CD4-positive, alpha-beta memory T cell (primary cell): Measurements from ENCODE around the gene DLGAP4. TPM values are rescaled to one million over a fixed set of nuclear protein-coding genes. Genes with fewer than 3 reads are reported as not detected.

Experiments
- CTCF ChIA-PET: fragments of 350-600 bp; sonication (Branson Sonifier 250); formaldehyde crosslinking; loops from one replicate; lab custom pipeline; 2021; ENCODE audit warnings: inconsistent platforms; ENCODE audit not compliant: partially characterized antibody; lab: Charles Lee
- POLR2A ChIA-PET: fragments of 350-600 bp; sonication (Branson Sonifier 250); formaldehyde crosslinking; loops from one replicate; lab custom pipeline; 2021; ENCODE audit not compliant: partially characterized antibody; lab: Charles Lee
- DNase-seq, 5 donors: peaks; one replicate each; pipeline versions ENCODE4 v3.0.0 to v3.0.0-alpha.2; 2020 to 2022; ENCODE audit warnings: mixed read lengths in 1 of 5
- H3K27ac ChIP-seq: one replicate; pipeline ENCODE4 v1.7.0; 2013; ENCODE audit warnings: low read depth, low read length
- H3K27me3 ChIP-seq: 2 replicates; pipeline ENCODE4 v1.7.0; 2013; ENCODE audit warnings: mild to moderate bottlenecking, low read length, moderate library complexity; ENCODE audit not compliant: insufficient read depth
- H3K36me3 ChIP-seq: 2 replicates; pipeline ENCODE4 v1.7.0; 2013; ENCODE audit warnings: mild to moderate bottlenecking, low read length, moderate library complexity; ENCODE audit not compliant: insufficient read depth
- H3K4me1 ChIP-seq: 2 replicates; pipeline ENCODE4 v1.7.0; 2013; ENCODE audit warnings: mild to moderate bottlenecking, low read length, moderate library complexity; ENCODE audit not compliant: insufficient read depth
- H3K4me3 ChIP-seq, 2 donors: one replicate each; pipeline ENCODE4 v1.7.0; 2013; ENCODE audit warnings: low read length in 2 of 2, mild to moderate bottlenecking in 1 of 2
- H3K9me3 ChIP-seq, 2 donors: one replicate each; pipeline ENCODE4 v1.7.0; 2013; ENCODE audit warnings: low read length in 2 of 2, control low read depth in 1 of 2; ENCODE audit not compliant: control insufficient read depth in 1 of 2
- H3K27ac Mint-ChIP-seq, 7 donors: one replicate each; pipeline ENCODE4 v1.8.0; 2020 to 2021; ENCODE audit warnings: mixed read lengths in 7 of 7, mild to moderate bottlenecking in 6 of 7, inconsistent platforms in 3 of 7, moderate library complexity in 3 of 7
- H3K27me3 Mint-ChIP-seq, 2 donors: one replicate each; pipeline ENCODE4 v1.8.0; 2020 to 2021; ENCODE audit warnings: mixed read lengths in 2 of 2
- H3K36me3 Mint-ChIP-seq, 2 donors: one replicate each; pipeline ENCODE4 v1.8.0; 2020 to 2021; ENCODE audit warnings: mixed read lengths in 2 of 2, inconsistent platforms in 1 of 2, mild to moderate bottlenecking in 1 of 2
- H3K4me1 Mint-ChIP-seq, 4 donors: one replicate each; pipeline ENCODE4 v1.8.0; 2020 to 2021; ENCODE audit warnings: mixed read lengths in 4 of 4, mild to moderate bottlenecking in 1 of 4
- H3K4me3 Mint-ChIP-seq, 8 donors: one replicate each; pipeline ENCODE4 v1.8.0; 2020 to 2021; ENCODE audit warnings: mixed read lengths in 8 of 8, mild to moderate bottlenecking in 7 of 8, moderate library complexity in 6 of 8, inconsistent platforms in 3 of 8
- H3K9me3 Mint-ChIP-seq, 8 donors: one replicate each; pipeline ENCODE4 v1.8.0; 2020 to 2021; ENCODE audit warnings: mixed read lengths in 8 of 8, mild to moderate bottlenecking in 5 of 8, inconsistent platforms in 3 of 8, moderate library complexity in 1 of 8
- intact Hi-C: fragments of 100-400 bp; cut with micrococcal nuclease; formaldehyde crosslinking; loops from one replicate; pipeline ENCODE4 v1.15.1; 2023
- polyA plus RNA-seq, 2 donors: library from polyadenylated mRNA; unstranded; fragments of 300-500 nt; fragmentation: Illumina TruSeq; gene quantifications; one replicate each; pipeline ENCODE4 v1.2.3, GENCODE V29; 2021
- total RNA-seq, 2 experiments: library from RNA; stranded (reverse); gene quantifications; one replicate each; pipeline ENCODE4 v1.2.3, GENCODE V29; 2021

DLGAP4 gene
- total and polyA plus RNA-seq, 4 experiments from 2014 or later = 13.3 to 50.2 (median 31.0) TPM

DNA sequence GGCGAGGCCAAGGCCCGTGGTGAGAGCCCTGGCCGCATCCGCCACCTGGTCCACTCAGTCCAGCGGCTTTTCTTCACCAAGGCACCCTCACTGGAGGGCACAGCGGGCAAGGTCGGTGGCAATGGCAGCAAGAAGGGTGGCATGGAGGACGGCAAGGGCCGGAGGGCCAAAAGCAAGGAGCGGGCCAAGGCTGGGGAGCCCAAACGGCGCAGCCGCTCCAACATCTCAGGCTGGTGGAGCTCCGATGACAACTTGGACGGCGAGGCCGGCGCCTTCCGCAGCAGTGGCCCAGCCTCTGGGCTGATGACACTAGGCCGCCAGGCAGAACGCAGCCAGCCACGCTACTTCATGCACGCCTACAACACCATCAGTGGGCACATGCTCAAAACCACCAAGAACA lies 126.0 kb downstream of the DLGAP4 start:
- no peaks in the 10 kb centered on the region for H3K36me3 ChIP-seq
- H3K4me1 ChIP-seq = no peaks in the 10 kb centered on the region
- H3K27me3 ChIP-seq = no peaks in the 10 kb centered on the region
- no peak for DNase-seq
- ChIA-PET CTCF (no interaction called here), POLR2A (no interaction called here)
- H3K9me3 Mint-ChIP-seq = no peaks in the 10 kb centered on the region
- H3K27me3 Mint-ChIP-seq = no peaks in the 10 kb centered on the region
- H3K36me3 Mint-ChIP-seq = no peaks in the 10 kb centered on the region
- H3K27ac Mint-ChIP-seq = no peak overlapping the region
- peaks cover 3 to 11% (median 7%) of the 10 kb centered on the region in 4 donors for H3K4me1 Mint-ChIP-seq
- no peak overlapping the region for H3K27ac ChIP-seq
- H3K4me3 ChIP-seq = no peak overlapping the region
- intact Hi-C loops = no loop called here
- H3K9me3 ChIP-seq = no peaks in the 10 kb centered on the region
- H3K4me3 Mint-ChIP-seq = no peak overlapping the region

DNA sequence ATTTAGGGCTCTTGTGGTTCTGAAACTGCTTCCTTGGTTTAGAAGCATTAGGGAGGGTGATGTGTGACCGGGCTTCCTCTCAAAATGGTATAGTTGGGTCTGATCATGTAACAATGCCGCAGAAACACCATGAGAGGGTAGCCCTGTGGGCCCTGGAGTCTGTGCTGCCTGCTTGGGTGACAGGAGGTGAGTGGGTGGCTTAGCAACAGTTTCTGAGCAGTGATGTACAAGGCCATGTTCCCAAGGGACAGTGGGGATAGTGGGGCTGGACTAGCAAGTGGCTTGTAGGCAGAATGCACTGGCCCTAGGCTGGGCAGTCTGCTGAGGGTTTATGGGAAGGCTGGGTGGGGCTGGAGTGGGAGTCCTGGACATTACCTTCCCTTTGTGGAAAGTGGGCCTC lies 128.2 kb downstream of the DLGAP4 start:
- no peak for DNase-seq
- Histone ChIP-seq H3K9me3 (no peaks in the 10 kb centered on the region), H3K36me3 (no peaks in the 10 kb centered on the region), H3K27ac (no peak overlapping the region), H3K4me1 (no peaks in the 10 kb centered on the region), H3K4me3 (no peak overlapping the region), H3K27me3 (no peaks in the 10 kb centered on the region)
- peak overlapping the region in 1 of 8 donors; percentile 65 for H3K4me3 Mint-ChIP-seq
- intact Hi-C loops = no loop called here
- no peaks in the 10 kb centered on the region for H3K36me3 Mint-ChIP-seq
- no peaks in the 10 kb centered on the region for H3K27me3 Mint-ChIP-seq
- no peaks in the 10 kb centered on the region for H3K9me3 Mint-ChIP-seq
- CTCF ChIA-PET = no interaction called here
- POLR2A ChIA-PET = no interaction called here
- H3K27ac Mint-ChIP-seq = no peak overlapping the region
- H3K4me1 Mint-ChIP-seq = peaks cover 3 to 17% (median 8%) of the 10 kb centered on the region in 4 donors

DNA sequence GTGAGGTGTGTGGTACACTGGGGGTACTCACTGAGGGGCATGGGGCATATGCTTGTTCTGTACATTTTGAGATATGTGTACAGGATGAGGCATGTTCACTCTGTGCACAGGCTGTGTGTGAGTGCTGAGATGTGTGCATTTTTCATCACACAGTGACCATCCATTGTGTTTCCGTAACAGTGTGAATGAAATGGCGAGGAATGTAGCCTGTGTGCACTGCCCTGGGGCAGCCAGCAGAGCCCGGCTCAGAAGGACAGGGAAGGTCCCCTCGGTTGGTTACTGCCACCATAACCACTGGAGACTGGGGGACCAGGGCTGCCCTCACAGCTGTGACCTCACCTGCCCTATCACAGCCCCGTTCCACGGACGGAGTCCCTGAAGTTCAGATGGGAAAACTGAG lies 129.0 kb downstream of the DLGAP4 start:
- H3K4me1 Mint-ChIP-seq = peaks cover 3 to 18% (median 8%) of the 10 kb centered on the region in 4 donors
- intact Hi-C loops = no loop called here
- H3K4me3 Mint-ChIP-seq = peak overlapping the region in 1 of 8 donors; percentile 30
- no peak overlapping the region for H3K27ac ChIP-seq
- ChIA-PET CTCF (no interaction called here), POLR2A (no interaction called here)
- no peak overlapping the region for H3K4me3 ChIP-seq
- no peak overlapping the region for H3K27ac Mint-ChIP-seq
- no peaks in the 10 kb centered on the region for H3K9me3 ChIP-seq
- DNase-seq = no peak
- H3K9me3 Mint-ChIP-seq = no peaks in the 10 kb centered on the region
- no peaks in the 10 kb centered on the region for H3K36me3 Mint-ChIP-seq
- H3K27me3 ChIP-seq = no peaks in the 10 kb centered on the region
- H3K27me3 Mint-ChIP-seq = no peaks in the 10 kb centered on the region
- no peaks in the 10 kb centered on the region for H3K4me1 ChIP-seq
- H3K36me3 ChIP-seq = no peaks in the 10 kb centered on the region

DNA sequence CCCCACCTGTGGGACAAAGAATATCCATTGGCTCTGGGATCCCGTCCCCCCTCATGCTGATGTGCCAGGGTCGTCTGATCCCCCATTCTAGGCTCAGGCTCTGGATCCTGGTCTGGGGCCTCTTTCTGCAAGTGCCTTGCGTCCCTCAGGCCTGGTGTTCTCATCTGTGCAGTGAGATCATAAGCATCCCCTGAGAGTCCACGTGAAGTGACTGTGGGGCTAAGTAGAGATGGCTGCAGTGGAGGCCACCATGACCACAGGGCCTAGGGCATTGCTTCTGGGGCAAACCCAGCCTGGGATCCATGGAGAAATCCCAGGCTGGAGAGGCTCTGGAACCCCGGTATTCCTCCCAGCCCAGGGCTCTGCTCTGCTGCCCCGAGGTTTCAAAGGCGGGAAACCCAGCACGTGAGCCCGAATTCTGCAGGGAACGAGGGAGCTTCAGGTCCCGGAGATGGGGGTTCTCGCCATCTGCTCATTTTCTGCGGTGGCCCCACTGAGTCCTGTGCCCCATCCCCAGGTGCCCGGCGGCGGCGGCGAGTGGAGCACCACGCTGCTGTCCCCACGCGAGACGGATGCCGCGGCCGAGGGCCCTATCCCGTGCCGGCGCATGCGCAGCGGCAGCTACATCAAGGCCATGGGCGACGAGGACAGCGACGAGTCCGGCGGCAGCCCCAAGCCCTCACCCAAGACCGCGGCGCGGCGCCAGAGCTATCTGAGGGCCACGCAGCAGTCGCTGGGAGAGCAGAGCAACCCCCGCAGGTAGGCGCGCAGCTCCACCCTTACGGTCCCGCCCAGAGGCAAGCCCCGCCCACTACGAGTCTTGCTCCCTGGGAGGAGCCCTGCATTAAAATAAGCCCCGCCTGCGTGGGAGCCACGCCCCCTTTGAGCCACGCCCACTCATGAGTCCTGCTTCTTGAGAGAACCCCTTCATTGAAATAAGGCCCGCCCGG lies 129.7 kb downstream of the DLGAP4 start:
- Mint-ChIP-seq H3K27ac (peak overlapping the region in 2 of 7 donors; percentile 55 to 56), H3K4me1 (peaks cover 3 to 18% (median 8%) of the 10 kb centered on the region in 4 donors), H3K36me3 (no peaks in the 10 kb centered on the region), H3K27me3 (no peaks in the 10 kb centered on the region), H3K4me3 (peak overlapping the region; percentile 21 to 81 (median 56)), H3K9me3 (no peaks in the 10 kb centered on the region)
- DNase-seq = peak; percentile 83 to 93 (median 85)
- Histone ChIP-seq H3K9me3 (no peaks in the 10 kb centered on the region), H3K27ac (no peak overlapping the region), H3K36me3 (no peaks in the 10 kb centered on the region), H3K4me1 (no peaks in the 10 kb centered on the region), H3K27me3 (no peaks in the 10 kb centered on the region), H3K4me3 (peak overlapping the region in 1 of 2 donors; percentile 54)
- intact Hi-C loops = no loop called here
- CTCF ChIA-PET = interaction anchor here (0.9 to 3.5 kb wide), 6 partner anchors 13 to 443 kb away, joined by 3 to 19 read pairs (median 4); no protein-coding TSS in a partner anchor
- POLR2A ChIA-PET = interaction anchor here (1.2 kb wide), 1 partner anchor 25 kb away, joined by 4 read pairs; no protein-coding TSS in a partner anchor

DNA sequence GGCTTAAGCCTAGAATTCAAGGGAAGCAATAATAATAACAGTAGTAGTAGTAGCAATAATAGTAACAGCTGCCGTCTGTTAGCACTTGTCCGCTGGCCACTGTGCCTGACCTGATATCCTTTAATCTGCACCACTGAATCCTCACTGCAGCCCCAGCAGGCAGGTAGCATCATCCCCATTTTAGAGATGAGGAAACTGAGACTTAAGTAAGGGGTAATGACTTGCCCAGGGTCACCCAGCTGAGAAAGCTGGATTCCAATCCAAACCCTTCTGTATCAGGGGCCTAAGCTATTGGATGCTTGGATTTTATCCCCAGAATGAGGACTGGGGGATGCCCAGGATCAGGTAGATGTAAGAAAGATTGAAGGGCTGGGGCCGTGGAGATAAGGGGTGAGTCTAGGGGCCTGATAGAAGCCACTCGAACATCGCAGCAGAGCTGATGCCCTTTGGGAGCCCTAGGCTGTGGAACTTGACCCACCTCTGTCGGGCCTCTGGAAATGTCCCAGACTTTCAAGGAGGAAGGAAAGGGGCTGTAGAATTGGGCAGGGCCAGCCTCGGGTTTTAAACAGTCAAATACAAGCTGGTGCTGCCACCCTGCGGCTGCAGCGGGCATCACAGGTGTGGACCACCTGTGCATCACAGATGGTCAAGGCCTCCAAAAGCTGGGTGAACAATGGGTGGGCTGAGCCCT lies 133.0 kb downstream of the DLGAP4 start:
- intact Hi-C loops = loop anchor here (1.0 to 2.0 kb wide), 5 partner anchors 22 to 444 kb away; no protein-coding TSS in a partner anchor
- H3K4me1 ChIP-seq = no peaks in the 10 kb centered on the region
- DNase-seq = peak in 4 of 5 donors; percentile 36 to 49 (median 38)
- no peaks in the 10 kb centered on the region for H3K36me3 Mint-ChIP-seq
- H3K27me3 Mint-ChIP-seq = no peaks in the 10 kb centered on the region
- H3K27ac Mint-ChIP-seq = peak overlapping the region in 2 of 7 donors; percentile 3 to 30
- no peaks in the 10 kb centered on the region for H3K27me3 ChIP-seq
- peaks cover 3 to 13% (median 8%) of the 10 kb centered on the region in 4 donors for H3K4me1 Mint-ChIP-seq
- ChIA-PET CTCF (interaction anchor here (0.6 to 3.6 kb wide), 26 partner anchors 10 to 1256 kb away, joined by 3 to 58 read pairs (median 4); partner anchors contain the start of gene SCAND1), POLR2A (interaction anchor here (0.6 to 0.7 kb wide), 2 partner anchors 16 to 21 kb away, joined by 3 read pairs; no protein-coding TSS in a partner anchor)
- no peaks in the 10 kb centered on the region for H3K9me3 ChIP-seq
- H3K4me3 Mint-ChIP-seq = peak overlapping the region in 1 of 8 donors; percentile 40
- H3K9me3 Mint-ChIP-seq = no peaks in the 10 kb centered on the region
- no peak overlapping the region for H3K4me3 ChIP-seq
- no peaks in the 10 kb centered on the region for H3K36me3 ChIP-seq
- no peak overlapping the region for H3K27ac ChIP-seq

DNA sequence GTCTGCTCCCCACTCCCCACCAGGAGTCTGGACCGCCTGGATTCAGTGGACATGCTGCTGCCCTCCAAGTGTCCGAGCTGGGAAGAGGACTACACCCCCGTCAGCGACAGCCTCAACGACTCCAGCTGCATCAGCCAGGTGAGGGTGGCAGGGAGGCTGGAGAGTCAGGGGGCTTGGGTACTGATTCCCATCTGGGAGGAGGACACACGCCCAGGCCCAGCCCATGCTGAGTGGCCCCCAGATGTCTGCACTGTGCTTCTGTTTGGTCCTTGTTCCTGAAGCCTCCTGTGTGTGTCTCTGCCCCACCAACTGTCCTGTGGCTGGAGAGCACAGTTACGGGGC lies 133.6 kb downstream of the DLGAP4 start:
- no peaks in the 10 kb centered on the region for H3K9me3 Mint-ChIP-seq
- DNase-seq = no peak
- H3K4me1 Mint-ChIP-seq = peaks cover 3 to 13% (median 5%) of the 10 kb centered on the region in 4 donors
- no peak overlapping the region for H3K27ac ChIP-seq
- no peaks in the 10 kb centered on the region for H3K27me3 Mint-ChIP-seq
- CTCF ChIA-PET = interaction anchor here (1.0 to 3.6 kb wide), 22 partner anchors 9 to 486 kb away, joined by 3 to 58 read pairs (median 4); partner anchors contain the start of gene SCAND1
- no peak overlapping the region for H3K27ac Mint-ChIP-seq
- POLR2A ChIA-PET = interaction anchor here (0.6 kb wide), 1 partner anchor 21 kb away, joined by 3 read pairs; no protein-coding TSS in a partner anchor
- intact Hi-C loops = loop anchor here (1.0 to 2.0 kb wide), 5 partner anchors 21 to 444 kb away; no protein-coding TSS in a partner anchor
- no peak overlapping the region for H3K4me3 ChIP-seq
- H3K27me3 ChIP-seq = no peaks in the 10 kb centered on the region
- H3K36me3 ChIP-seq = no peaks in the 10 kb centered on the region
- H3K9me3 ChIP-seq = no peaks in the 10 kb centered on the region
- H3K4me1 ChIP-seq = no peaks in the 10 kb centered on the region
- H3K4me3 Mint-ChIP-seq = no peak overlapping the region
- H3K36me3 Mint-ChIP-seq = no peaks in the 10 kb centered on the region
